IMR-90 (cell line): ENCODE measurements around the gene ASB6. TPM values are rescaled to one million over a fixed set of nuclear protein-coding genes. Genes with fewer than 3 reads are reported as not detected.

ENCODE experiments used
- ATAC-seq: fragments of 200-7000 bp; cut with Tn5 transposase; 2 replicates; pipeline ENCODE4 v1.9.1; 2020; ENCODE audit warnings: low read depth, mild to moderate bottlenecking, moderate library complexity
- BruUV-seq: library from RNA; stranded (reverse); fragments of 400-500 nt; replicated peaks from 2 replicates; lab custom pipeline; 2021; lab: Mats Ljungman, UMichigan
- CTCF ChIA-PET: fragments of 300-600 bp; formaldehyde crosslinking; extraction: SDS; loops from one replicate; lab custom pipeline; 2021; ENCODE audit warnings: antibody characterized with exemption; lab: Yijun Ruan, JAX
- POLR2A ChIA-PET: fragments of 300-600 bp; sonication (Branson Sonifier 250); formaldehyde crosslinking; loops from one replicate; lab custom pipeline; 2022; ENCODE audit warnings: antibody characterized with exemption; ENCODE audit not compliant: unreplicated experiment; lab: Charles Lee
- DNase-seq: peaks from one replicate; pipeline ENCODE4 v3.0.0; 2013
- H2AFZ ChIP-seq: replicated peaks from 2 replicates; pipeline ENCODE3; 2013; ENCODE audit warnings: low read length, mild to moderate bottlenecking; ENCODE audit not compliant: poor library complexity
- H2AK5ac ChIP-seq: 2 replicates; pipeline ENCODE4 v1.6.1; 2013; ENCODE audit warnings: low read depth, low read length, inconsistent platforms
- H2AK9ac ChIP-seq: replicated peaks from 2 replicates; pipeline ENCODE3; 2013; ENCODE audit warnings: mild to moderate bottlenecking, low read depth, low read length, moderate library complexity; ENCODE audit not compliant: poor library complexity
- H2BK120ac ChIP-seq: 2 replicates; pipeline ENCODE4 v1.6.1; 2013; ENCODE audit warnings: low read depth, low read length, inconsistent platforms
- H2BK15ac ChIP-seq: 3 replicates; pipeline ENCODE4 v1.6.1; 2013; ENCODE audit warnings: low read depth, low read length, inconsistent platforms
- H2BK20ac ChIP-seq: 2 replicates; pipeline ENCODE4 v1.6.1; 2013; ENCODE audit warnings: low read depth, mild to moderate bottlenecking, inconsistent platforms, low read length, moderate library complexity
- H2BK5ac ChIP-seq: 2 replicates; pipeline ENCODE4 v1.6.1; 2013; ENCODE audit warnings: mild to moderate bottlenecking, low read depth, low read length, inconsistent platforms; ENCODE audit not compliant: poor library complexity, severe bottlenecking
- H3K14ac ChIP-seq: replicated peaks from 2 replicates; pipeline ENCODE4 v1.6.1; 2013; ENCODE audit warnings: low read depth, low read length, inconsistent platforms
- H3K18ac ChIP-seq: 2 replicates; pipeline ENCODE4 v1.6.1; 2013; ENCODE audit warnings: low read depth, low read length, control low read depth
- H3K23ac ChIP-seq: 2 replicates; pipeline ENCODE4 v1.6.1; 2013; ENCODE audit warnings: low read depth, low read length, inconsistent platforms
- H3K27ac ChIP-seq: 2 replicates; pipeline ENCODE4 v1.5.1; 2013; ENCODE audit warnings: mild to moderate bottlenecking, control low read depth, low read length; ENCODE audit not compliant: insufficient read depth
- H3K27me3 ChIP-seq: 2 replicates; pipeline ENCODE4 v1.6.1; 2013; ENCODE audit warnings: low read length; ENCODE audit not compliant: control insufficient read depth, insufficient read depth
- H3K36me3 ChIP-seq: 2 replicates; pipeline ENCODE4 v1.6.1; 2013; ENCODE audit warnings: low read length, mixed read lengths; ENCODE audit not compliant: control insufficient read depth, insufficient read depth
- H3K4ac ChIP-seq: 2 replicates; pipeline ENCODE4 v1.6.1; 2013; ENCODE audit warnings: low read depth, low read length, inconsistent platforms
- H3K4me1 ChIP-seq: 2 replicates; pipeline ENCODE4 v1.6.1; 2013; ENCODE audit warnings: low read length, mixed read lengths; ENCODE audit not compliant: control insufficient read depth, insufficient read depth
- H3K4me2 ChIP-seq: 2 replicates; pipeline ENCODE4 v1.6.1; 2013; ENCODE audit warnings: low read depth, mild to moderate bottlenecking, control low read depth, low read length, moderate library complexity
- H3K4me3 ChIP-seq: 2 replicates; pipeline ENCODE4 v1.5.1; 2013; ENCODE audit warnings: low read depth, mild to moderate bottlenecking, control low read depth, low read length, moderate library complexity; ENCODE audit not compliant: insufficient read depth
- H3K56ac ChIP-seq: 2 replicates; pipeline ENCODE4 v1.6.1; 2013; ENCODE audit warnings: low read length, inconsistent platforms; ENCODE audit not compliant: insufficient read depth; ENCODE audit errors: extremely low read depth
- H3K79me1 ChIP-seq, 2 experiments: 2 replicates each; pipeline ENCODE4 v1.6.1; 2013; ENCODE audit warnings: low read length in 2 of 2, inconsistent platforms in 1 of 2, low read depth in 1 of 2
- H3K9ac ChIP-seq: 2 replicates; pipeline ENCODE4 v1.6.1; 2013; ENCODE audit warnings: low read depth, low read length, control low read depth
- H3K9me1 ChIP-seq: 2 replicates; pipeline ENCODE4 v1.6.1; 2013; ENCODE audit warnings: low read length, inconsistent platforms; ENCODE audit not compliant: insufficient read depth
- H3K9me3 ChIP-seq: 2 replicates; pipeline ENCODE4 v1.6.1; 2013; ENCODE audit warnings: low read length; ENCODE audit not compliant: control insufficient read depth, insufficient read depth
- H4K20me1 ChIP-seq: 2 replicates; pipeline ENCODE4 v1.6.1; 2013; ENCODE audit warnings: low read length, inconsistent platforms; ENCODE audit not compliant: insufficient read depth
- H4K5ac ChIP-seq: 2 replicates; pipeline ENCODE4 v1.6.1; 2013; ENCODE audit warnings: mild to moderate bottlenecking, low read depth, low read length, control low read depth
- H4K8ac ChIP-seq, 2 experiments: 2 replicates each; pipeline ENCODE4 v1.6.1; 2013; ENCODE audit warnings: low read depth in 2 of 2, low read length in 2 of 2, control low read depth in 1 of 2, inconsistent platforms in 1 of 2
- H4K91ac ChIP-seq: 2 replicates; pipeline ENCODE4 v1.6.1; 2013; ENCODE audit warnings: low read depth, low read length, inconsistent platforms; ENCODE audit not compliant: insufficient read depth
- CEBPB ChIP-seq: IDR thresholded peaks from 2 replicates; pipeline ENCODE4 v1.6.1; 2012; ENCODE audit warnings: low read depth, low read length, improper control_type of control experiment
- CHD1 ChIP-seq: IDR thresholded peaks from 2 replicates; pipeline ENCODE4 v1.6.1; 2012; ENCODE audit warnings: low read depth, low read length, improper control_type of control experiment
- ELK1 ChIP-seq: fragments of 150-350 bp; IDR thresholded peaks from 2 replicates; pipeline ENCODE4 v1.6.1; 2016; ENCODE audit warnings: low read depth, mild to moderate bottlenecking, low read length, moderate library complexity, borderline replicate concordance
- MAFK ChIP-seq: IDR thresholded peaks from 2 replicates; pipeline ENCODE4 v1.6.1; 2012; ENCODE audit warnings: low read depth, low read length, improper control_type of control experiment
- MAZ ChIP-seq: IDR thresholded peaks from 2 replicates; pipeline ENCODE4 v1.6.1; 2012; ENCODE audit warnings: low read depth, mild to moderate bottlenecking, low read length, improper control_type of control experiment, moderate library complexity, borderline replicate concordance
- NFE2L2 ChIP-seq: fragments of 150-350 bp; IDR thresholded peaks from 2 replicates; pipeline ENCODE4 v1.6.1; 2016; ENCODE audit warnings: low read depth, mild to moderate bottlenecking, low read length
- POLR2A ChIP-seq: IDR thresholded peaks from 2 replicates; pipeline ENCODE4 v1.6.1; 2012; ENCODE audit warnings: mild to moderate bottlenecking, low read depth, low read length
- RCOR1 ChIP-seq: IDR thresholded peaks from 2 replicates; pipeline ENCODE4 v1.6.1; 2012; ENCODE audit warnings: mild to moderate bottlenecking, low read length, improper control_type of control experiment; ENCODE audit not compliant: insufficient replicate concordance
- RFX5 ChIP-seq: IDR thresholded peaks from 2 replicates; pipeline ENCODE4 v1.8.0; 2012; ENCODE audit warnings: low read depth, mild to moderate bottlenecking, low read length, moderate library complexity
- SMC3 ChIP-seq: fragments of 150-350 bp; IDR thresholded peaks from 2 replicates; pipeline ENCODE4 v1.6.1; 2016; ENCODE audit warnings: low read depth, mild to moderate bottlenecking, antibody characterized with exemption, low read length, moderate library complexity
- WGBS, 2 experiments: methylation state at CpG; one replicate each; pipeline versions ENCODE4 v1.1.5 to v1.1.7; 2013; ENCODE audit warnings: missing lambda C conversion rate in 2 of 2; ENCODE audit not compliant: insufficient read length in 1 of 2; ENCODE audit errors: extremely low coverage in 2 of 2; 5-methylcytosine and 5-hydroxymethylcytosine counted together
- dilution Hi-C: fragments of 300-500 bp; cut with HindIII; formaldehyde crosslinking; loops from one replicate; pipeline ENCODE4 v1.14.3; 2018; ENCODE audit warnings: low sequenced_read_pairs; ENCODE audit not compliant: unreplicated experiment
- in situ Hi-C: fragments of 300-500 bp; cut with MboI; formaldehyde crosslinking; loops from 3 replicates; pipeline ENCODE4 v1.14.3; 2019; ENCODE audit warnings: low sequenced_read_pairs, inconsistent platforms, mixed read lengths
- intact Hi-C: fragments of 100-400 bp; cut with micrococcal nuclease; formaldehyde crosslinking; loops from 2 replicates; pipeline ENCODE4 v1.10.0; 2022
- polyA plus RNA-seq, 3 experiments: library from polyadenylated mRNA; depleted of rRNA; stranded (reverse); fragments of >200 nt; gene quantifications; 2 replicates each; pipeline ENCODE4 v1.2.3, GENCODE V29; 2012; ENCODE audit warnings: low replicate concordance in 1 of 3
- total RNA-seq: library from RNA; depleted of rRNA; stranded (reverse); fragments of >200 nt; gene quantifications from 2 replicates; pipeline ENCODE4 v1.2.3, GENCODE V29; 2012

Gene ASB6
- total and polyA plus RNA-seq, 2 of the 4 experiments (the other 2 are of a cell fraction) = 9.7 to 28.9 TPM

DNA sequence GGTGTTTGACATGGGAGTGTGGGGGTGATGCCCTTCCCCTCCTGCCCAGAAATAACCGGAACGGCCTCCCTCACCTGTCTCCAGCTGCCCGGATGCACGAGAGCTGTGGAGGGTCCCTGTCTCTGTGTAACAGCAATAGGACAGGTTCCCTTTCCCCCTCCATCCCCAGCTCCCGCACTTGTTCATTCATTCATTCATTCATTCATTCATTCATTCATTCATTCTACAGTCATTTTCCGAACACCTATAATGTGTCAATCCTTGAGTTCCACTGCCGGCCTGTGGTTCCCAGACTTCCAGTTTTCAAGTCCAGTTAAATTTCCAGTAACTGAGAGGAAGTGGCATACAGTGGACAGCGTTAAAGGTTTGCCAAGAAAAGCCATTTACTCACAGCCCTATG is 30.8 kb upstream of the ASB6 start:
- Histone ChIP-seq H2AK5ac (no peak overlapping the region), H2AFZ (no peak overlapping the region), H3K4ac (no peak overlapping the region), H2BK20ac (no peak overlapping the region), H3K27ac (no peak overlapping the region), H4K91ac (no peak overlapping the region), H4K8ac (no peak overlapping the region), H3K9me1 (peaks cover 24% of the 10 kb centered on the region), H3K4me2 (no peak overlapping the region), H3K36me3 (peaks cover 21% of the 10 kb centered on the region), H3K9ac (no peak overlapping the region), H3K9me3 (no peaks in the 10 kb centered on the region), H3K23ac (no peak overlapping the region), H2AK9ac (no peak overlapping the region), H3K14ac (no peak overlapping the region), H2BK120ac (no peak overlapping the region), H3K4me3 (no peak overlapping the region), H3K27me3 (no peaks in the 10 kb centered on the region), H3K56ac (no peak overlapping the region), H4K5ac (no peak overlapping the region), H2BK5ac (no peak overlapping the region), H3K18ac (no peak overlapping the region), H2BK15ac (no peak overlapping the region), H3K4me1 (peaks cover 23% of the 10 kb centered on the region), H3K79me1 (peaks cover 20 to 89% of the 10 kb centered on the region in 2 experiments), H4K20me1 (peaks cover 71% of the 10 kb centered on the region)
- dilution Hi-C loops = no loop called here
- BruUV-seq = no TSS peak
- ChIA-PET CTCF (interaction anchor here (1.0 kb wide), 1 partner anchor 53 kb away, joined by 4 read pairs; no protein-coding TSS in a partner anchor), POLR2A (no interaction called here)
- in situ Hi-C loops = no loop called here
- 100% methylated on average over 2 of the region's 8 CpGs; no CpG with 5 or more reads in 1 of the 2 experiments for WGBS, 2 experiments
- no peak for ATAC-seq
- intact Hi-C loops = no loop called here
- no peak for DNase-seq
- TF ChIP-seq ELK1 (no peak), NFE2L2 (no peak), CEBPB (no peak), RFX5 (no peak), CHD1 (no peak), RCOR1 (no peak), MAZ (no peak), MAFK (no peak), SMC3 (no peak), POLR2A (no peak)
